Caco-2 (cell line): ENCODE measurements around the gene PXYLP1. TPM values are rescaled to one million over a fixed set of nuclear protein-coding genes. Genes with fewer than 3 reads are reported as not detected.

Source experiments
- BruUV-seq: library from RNA; stranded (reverse); fragments of 400-500 nt; replicated peaks from 2 replicates; lab custom pipeline; 2021; lab: Mats Ljungman, UMichigan
- CTCF ChIA-PET: fragments of 300-600 bp; sonication (Branson Sonifier 250); formaldehyde crosslinking; loops from one replicate; lab custom pipeline; 2022; ENCODE audit warnings: antibody characterized with exemption; lab: Charles Lee
- POLR2A ChIA-PET: fragments of 300-600 bp; sonication (Branson Sonifier 250); formaldehyde crosslinking; loops from one replicate; lab custom pipeline; 2022; ENCODE audit warnings: antibody characterized with exemption; lab: Charles Lee
- DNase-seq, 2 experiments: peaks; one replicate each; pipeline versions ENCODE4 v3.0.0 to v3.0.0-alpha.2; 2020 to 2022
- H3K27me3 ChIP-seq: replicated peaks from 2 replicates; pipeline ENCODE4 v1.6.0; 2011; ENCODE audit warnings: low read length; ENCODE audit not compliant: control insufficient read depth, insufficient read depth
- H3K36me3 ChIP-seq: 2 replicates; pipeline ENCODE4 v1.5.1; 2011; ENCODE audit warnings: low read length; ENCODE audit not compliant: control insufficient read depth, insufficient read depth
- H3K4me1 ChIP-seq: fragments of 250-450 bp; sonication (Bioruptor Pico); 2 replicates; pipeline ENCODE4 v1.5.1; 2020; ENCODE audit warnings: mild to moderate bottlenecking
- H3K4me3 ChIP-seq: 2 replicates; pipeline ENCODE4 v1.5.1; 2011; ENCODE audit warnings: low read depth, mild to moderate bottlenecking, control low read depth, low read length
- H3K9me3 ChIP-seq: fragments of 250-450 bp; sonication (Bioruptor Pico); 2 replicates; pipeline ENCODE4 v1.5.1; 2020; ENCODE audit warnings: mild to moderate bottlenecking, moderate library complexity
- H3K27ac Mint-ChIP-seq: one replicate; pipeline ENCODE4 v1.8.0; 2022; ENCODE audit warnings: mixed read lengths; ENCODE audit not compliant: unreplicated experiment
- H3K27me3 Mint-ChIP-seq: one replicate; pipeline ENCODE4 v1.8.0; 2022; ENCODE audit warnings: mixed read lengths; ENCODE audit not compliant: insufficient read depth, unreplicated experiment
- H3K36me3 Mint-ChIP-seq: one replicate; pipeline ENCODE4 v1.8.0; 2022; ENCODE audit warnings: mild to moderate bottlenecking, mixed read lengths; ENCODE audit not compliant: insufficient read depth, unreplicated experiment
- H3K4me1 Mint-ChIP-seq: one replicate; pipeline ENCODE4 v1.8.0; 2022; ENCODE audit warnings: low read depth, mixed read lengths; ENCODE audit not compliant: unreplicated experiment
- H3K4me3 Mint-ChIP-seq: one replicate; pipeline ENCODE4 v1.8.0; 2022; ENCODE audit warnings: mild to moderate bottlenecking, moderate library complexity, mixed read lengths; ENCODE audit not compliant: unreplicated experiment
- H3K9me3 Mint-ChIP-seq: one replicate; pipeline ENCODE4 v1.8.0; 2022; ENCODE audit warnings: mixed read lengths; ENCODE audit not compliant: unreplicated experiment
- CTCF ChIP-seq, 2 experiments: fragments of 200-600 bp in 1 of 2; IDR thresholded peaks; 1 replicate in 1 of 2; 2 replicates in 1 of 2; pipeline versions ENCODE4 v1.5.1 to v1.8.0; 2011 to 2022; ENCODE audit warnings: antibody characterized with exemption in 1 of 2, control low read depth in 1 of 2, inconsistent platforms in 1 of 2, low read depth in 1 of 2, low read length in 1 of 2, mild to moderate bottlenecking in 1 of 2, moderate library complexity in 1 of 2; ENCODE audit not compliant: insufficient read depth in 1 of 2, severe bottlenecking in 1 of 2, unreplicated experiment in 1 of 2
- intact Hi-C: fragments of 100-400 bp; cut with micrococcal nuclease; formaldehyde crosslinking; loops from one replicate; pipeline ENCODE4 v1.10.0; 2022; ENCODE audit not compliant: unreplicated experiment
- total RNA-seq: library from RNA; stranded (reverse); gene quantifications from 2 replicates; pipeline ENCODE4 v1.2.3, GENCODE V29; 2022

PXYLP1 gene
- total RNA-seq, 1 experiment from 2014 or later, result 24.6 TPM

- H3K27ac Mint-ChIP-seq, result no peak overlapping the region
- Histone ChIP-seq H3K4me1 (peaks cover 26% of the 10 kb centered on the region), H3K9me3 (no peaks in the 10 kb centered on the region), H3K27me3 (no peaks in the 10 kb centered on the region), H3K36me3 (no peaks in the 10 kb centered on the region), H3K4me3 (no peak overlapping the region)
- H3K9me3 Mint-ChIP-seq, result peaks cover 11% of the 10 kb centered on the region
- CTCF ChIA-PET, result interaction anchor here (0.5 to 1.0 kb wide), 3 partner anchors 12 to 118 kb away, joined by 3 read pairs; no protein-coding TSS in a partner anchor
- no TSS peak for BruUV-seq
- no peak for DNase-seq
- intact Hi-C loops, result no loop called here
- H3K4me3 Mint-ChIP-seq, result no peak overlapping the region
- peaks cover 33% of the 10 kb centered on the region for H3K4me1 Mint-ChIP-seq
- no peaks in the 10 kb centered on the region for H3K36me3 Mint-ChIP-seq
- POLR2A ChIA-PET, result interaction anchor here (0.5 kb wide), 1 partner anchor 18 kb away, joined by 3 read pairs; no protein-coding TSS in a partner anchor
- TF ChIP-seq CTCF (IDR thresholded peaks at IDR 0.05; ENCODE audit: insufficient read depth in 1 of 2, low read depth in 1 of 2, low read length in 1 of 2, severe bottlenecking in 1 of 2, unreplicated experiment in 1 of 2), result no peak
- H3K27me3 Mint-ChIP-seq, result no peaks in the 10 kb centered on the region
Observed at GRCh38 chr3:141323936-141324704, 92.5 kb downstream of the PXYLP1 start.

- H3K27me3 Mint-ChIP-seq, result no peaks in the 10 kb centered on the region
- H3K36me3 Mint-ChIP-seq, result no peaks in the 10 kb centered on the region
- CTCF ChIA-PET, result interaction anchor here (0.8 to 0.9 kb wide), 2 partner anchors 17 to 126 kb away, joined by 3 to 4 read pairs; no protein-coding TSS in a partner anchor
- H3K36me3 ChIP-seq, result no peaks in the 10 kb centered on the region
- no peak for TF ChIP-seq CTCF (IDR thresholded peaks at IDR 0.05; ENCODE audit: insufficient read depth in 1 of 2, low read depth in 1 of 2, low read length in 1 of 2, severe bottlenecking in 1 of 2, unreplicated experiment in 1 of 2)
- no peaks in the 10 kb centered on the region for H3K9me3 ChIP-seq
- no peaks in the 10 kb centered on the region for H3K27me3 ChIP-seq
- no peak for DNase-seq
- BruUV-seq, result no TSS peak
- no peak overlapping the region for H3K4me3 Mint-ChIP-seq
- intact Hi-C loops, result no loop called here
- POLR2A ChIA-PET, result no interaction called here
- peaks cover 29% of the 10 kb centered on the region for H3K4me1 Mint-ChIP-seq
- peak overlapping the region; percentile 11 for H3K27ac Mint-ChIP-seq
- no peaks in the 10 kb centered on the region for H3K9me3 Mint-ChIP-seq
- H3K4me3 ChIP-seq, result no peak overlapping the region
- H3K4me1 ChIP-seq, result peaks cover 28% of the 10 kb centered on the region
Observed at GRCh38 chr3:141326123-141326522, 94.5 kb downstream of the PXYLP1 start.

GRCh38 chr3:141326626-141327025 is 95.0 kb downstream of the PXYLP1 start:
- H3K9me3 Mint-ChIP-seq, result no peaks in the 10 kb centered on the region
- Histone ChIP-seq H3K4me1 (peaks cover 29% of the 10 kb centered on the region), H3K27me3 (no peaks in the 10 kb centered on the region), H3K4me3 (no peak overlapping the region), H3K9me3 (no peaks in the 10 kb centered on the region), H3K36me3 (no peaks in the 10 kb centered on the region)
- ChIA-PET CTCF (interaction anchor here (0.9 kb wide), 1 partner anchor 125 kb away, joined by 3 read pairs; no protein-coding TSS in a partner anchor), POLR2A (no interaction called here)
- no peak overlapping the region for H3K4me3 Mint-ChIP-seq
- H3K4me1 Mint-ChIP-seq, result peaks cover 34% of the 10 kb centered on the region
- intact Hi-C loops, result no loop called here
- TF ChIP-seq CTCF (IDR thresholded peaks at IDR 0.05; ENCODE audit: insufficient read depth in 1 of 2, low read depth in 1 of 2, low read length in 1 of 2, severe bottlenecking in 1 of 2, unreplicated experiment in 1 of 2), result no peak
- H3K27me3 Mint-ChIP-seq, result no peaks in the 10 kb centered on the region
- DNase-seq, result no peak
- no TSS peak for BruUV-seq
- peak overlapping the region; percentile 11 for H3K27ac Mint-ChIP-seq
- H3K36me3 Mint-ChIP-seq, result no peaks in the 10 kb centered on the region
